Fibroblast of skin of scalp (primary cell): ENCODE data around the gene TEX28. TPM values are rescaled to one million over a fixed set of nuclear protein-coding genes. Genes with fewer than 3 reads are reported as not detected.
"Not testable (repeated sequence)": the region's sequence is repeated elsewhere in the genome, so short reads cannot be mapped to it uniquely, and the experiment has no call there.

Source experiments
- DNase-seq: peaks from one replicate; pipeline ENCODE4 v3.0.0-alpha.2; 2013
- polyA plus RNA-seq, 2 experiments: library from polyadenylated mRNA; unstranded; fragments of 120-200 nt; gene quantifications; one replicate each; pipeline ENCODE4 v1.2.1, GENCODE V29; 2013; ENCODE audit not compliant: insufficient read length in 2 of 2

Gene TEX28, protein sequence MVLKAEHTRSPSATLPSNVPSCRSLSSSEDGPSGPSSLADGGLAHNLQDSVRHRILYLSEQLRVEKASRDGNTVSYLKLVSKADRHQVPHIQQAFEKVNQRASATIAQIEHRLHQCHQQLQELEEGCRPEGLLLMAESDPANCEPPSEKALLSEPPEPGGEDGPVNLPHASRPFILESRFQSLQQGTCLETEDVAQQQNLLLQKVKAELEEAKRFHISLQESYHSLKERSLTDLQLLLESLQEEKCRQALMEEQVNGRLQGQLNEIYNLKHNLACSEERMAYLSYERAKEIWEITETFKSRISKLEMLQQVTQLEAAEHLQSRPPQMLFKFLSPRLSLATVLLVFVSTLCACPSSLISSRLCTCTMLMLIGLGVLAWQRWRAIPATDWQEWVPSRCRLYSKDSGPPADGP
- not detected for polyA plus RNA-seq (2013, experiment 1 of 2; ENCODE audit: insufficient read length)
- not detected for polyA plus RNA-seq (2013, experiment 2 of 2; ENCODE audit: insufficient read length)

DNA sequence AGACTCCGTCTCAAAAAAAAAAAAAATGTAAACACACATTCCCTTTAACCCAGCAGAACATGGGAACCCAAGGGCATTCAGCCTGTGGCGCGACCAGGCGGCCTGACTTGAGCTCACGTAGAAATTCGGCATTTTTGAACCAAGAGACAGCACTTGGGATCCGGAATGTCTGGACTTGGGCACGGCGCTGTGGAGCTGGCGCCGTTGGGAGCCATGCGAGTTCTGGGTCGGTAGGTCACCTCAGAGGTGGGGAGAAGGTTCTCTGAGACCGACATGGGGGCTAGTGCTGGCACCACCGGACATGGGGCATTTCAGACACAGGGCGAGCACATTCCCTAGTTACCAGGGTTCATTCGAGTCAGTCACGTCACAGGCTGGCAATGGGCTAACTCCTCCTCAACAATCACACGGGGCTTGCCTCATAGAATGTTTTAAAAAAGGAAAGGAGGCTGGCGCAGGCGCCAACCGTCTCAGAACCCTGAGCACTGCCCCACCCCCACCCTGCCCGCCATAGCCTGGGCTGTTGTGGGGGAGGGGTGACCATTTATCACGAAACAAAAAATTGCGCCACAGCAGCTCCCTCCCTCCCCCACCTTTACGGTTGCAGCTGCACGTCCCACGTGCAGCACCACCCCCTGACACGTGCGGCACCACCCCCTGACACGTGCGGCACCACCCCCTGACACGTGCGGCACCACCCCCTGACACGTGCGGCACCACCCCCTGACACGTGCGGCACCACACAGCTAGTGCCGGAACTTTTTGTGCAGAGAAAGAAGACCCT, at the start of gene TEX28:
Gene TEX28 (minus strand): TSS at position 334 of the 784 bp plus-strand sequence. CDS start 3,007 bp downstream, outside the sequence.
- no peak for DNase-seq

DNA sequence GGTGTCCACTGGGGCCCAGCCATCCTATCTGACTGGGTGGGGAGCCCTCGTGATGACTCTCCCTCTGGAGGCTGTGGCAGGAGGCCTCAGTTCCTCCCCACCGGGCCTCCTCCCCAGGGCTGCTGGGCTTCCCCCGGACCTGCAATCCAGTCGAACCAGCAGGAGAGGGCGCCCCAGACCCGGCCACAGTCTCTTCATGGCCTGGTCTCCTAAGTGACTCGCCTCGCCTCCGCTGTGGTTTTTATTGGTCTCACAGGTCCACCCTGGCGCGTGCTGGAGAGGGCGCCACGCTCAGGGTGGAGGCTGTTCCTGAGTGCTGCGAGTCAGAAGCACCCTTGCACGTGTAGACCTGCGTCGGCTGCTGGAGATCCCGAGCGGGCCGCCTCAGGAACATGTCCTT, 48.7 kb upstream of the TEX28 start:
- DNase-seq = not testable (repeated sequence)

DNA sequence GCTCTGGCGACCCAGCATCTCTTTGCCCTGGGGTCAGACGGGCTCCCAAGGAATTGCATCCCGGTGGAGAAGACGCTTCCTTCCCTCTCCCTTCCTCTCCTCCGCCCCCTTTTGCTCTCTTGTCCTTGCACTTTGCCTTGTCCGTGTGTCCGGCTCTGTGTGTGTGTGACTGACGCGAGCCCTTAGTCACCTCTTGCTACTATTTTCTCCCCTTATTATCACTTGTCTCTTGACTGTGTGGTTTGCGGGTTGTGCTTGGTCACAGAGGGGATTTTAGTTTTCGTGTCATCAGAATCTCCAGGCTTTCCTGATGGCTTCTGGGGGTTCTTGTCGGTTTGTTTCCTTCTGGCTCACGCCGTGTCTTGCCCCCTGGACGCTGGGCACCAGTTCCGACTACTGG, 48.1 kb upstream of the TEX28 start:
- DNase-seq = not testable (repeated sequence)

DNA sequence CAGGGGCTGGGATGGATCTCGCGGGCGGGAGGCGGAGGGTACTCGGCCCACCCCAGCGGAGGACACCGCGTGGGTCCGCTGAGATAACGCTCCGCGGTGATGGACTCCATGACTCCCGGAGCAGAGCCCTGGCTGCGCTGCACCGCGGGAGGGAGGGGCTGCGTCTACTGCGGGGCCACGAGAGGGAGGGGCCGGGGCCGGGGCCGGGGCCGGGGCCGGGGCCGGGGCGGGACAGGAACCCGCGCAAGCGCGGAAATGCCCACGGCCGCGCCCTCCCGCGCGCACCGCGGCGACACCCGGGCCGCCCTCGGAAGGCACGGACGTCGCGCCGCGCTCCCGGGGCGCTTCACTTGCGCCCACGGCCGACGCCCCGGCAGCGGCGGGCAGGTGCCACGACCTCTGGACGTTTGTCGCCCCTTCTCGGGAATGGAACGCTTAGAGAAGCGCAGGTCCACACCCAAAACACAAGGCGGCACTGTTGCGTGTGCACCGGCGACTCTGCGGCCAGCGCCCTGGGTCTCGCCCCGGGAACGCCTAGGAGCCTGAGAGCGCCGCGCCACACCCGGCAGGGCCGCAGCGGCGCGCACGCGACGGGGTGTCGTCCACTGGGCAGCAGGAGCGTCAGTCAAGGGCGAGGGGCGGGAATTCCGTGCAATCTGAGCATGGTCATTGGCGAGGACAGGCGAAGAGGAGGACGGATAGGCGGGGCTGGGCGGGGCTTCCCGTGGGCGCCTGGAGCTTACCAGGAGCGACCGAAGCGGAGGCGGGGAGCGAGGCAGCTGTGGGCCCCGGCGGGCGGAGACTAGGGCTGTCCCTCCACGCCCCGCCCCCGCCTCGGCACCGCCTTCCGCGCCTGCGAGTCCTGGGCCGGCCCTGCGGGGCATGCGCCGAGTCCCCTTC, 46.7 kb upstream of the TEX28 start:
- DNase-seq = not testable (repeated sequence)

DNA sequence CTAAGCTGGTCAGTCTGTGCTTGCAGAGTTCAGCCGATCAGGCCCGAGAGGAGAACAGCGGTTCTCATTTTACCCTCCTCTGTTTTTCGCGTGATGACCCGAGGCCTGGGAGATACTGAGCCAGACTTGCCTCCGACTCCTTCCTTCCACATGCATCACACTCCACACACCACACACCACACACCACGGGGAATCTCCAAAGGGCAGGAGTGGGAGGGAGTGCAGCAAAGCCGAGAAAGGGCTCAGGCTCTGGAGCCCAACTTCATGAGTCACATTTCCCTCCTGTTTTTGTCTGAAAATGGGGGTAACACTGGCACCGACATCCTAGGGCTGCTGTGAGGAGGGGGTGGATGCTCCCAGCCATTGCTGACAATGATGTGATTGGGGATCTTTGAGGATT, 39.6 kb upstream of the TEX28 start:
- DNase-seq = peak; percentile 13

DNA sequence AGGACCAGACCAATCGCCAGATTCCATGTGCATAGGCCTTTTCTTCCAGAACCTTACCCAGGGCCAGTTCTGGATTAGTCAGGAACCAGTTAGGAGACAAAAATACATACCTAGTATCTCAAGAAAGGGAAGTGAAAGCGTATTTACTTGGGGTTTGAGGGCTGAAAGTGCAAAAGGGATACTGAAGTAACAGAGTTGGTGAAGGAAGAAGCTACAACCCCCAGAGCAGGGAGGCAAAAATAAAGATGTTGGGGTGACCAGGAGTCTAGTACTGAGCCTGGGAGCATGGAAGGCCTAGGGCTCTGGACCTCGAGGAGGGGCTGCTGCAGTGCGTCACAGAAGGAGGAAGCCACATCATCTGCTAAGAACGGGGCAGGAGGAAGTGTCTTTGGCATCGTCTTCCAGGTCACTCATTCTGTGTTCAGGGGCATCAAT, 38.9 kb upstream of the TEX28 start:
- DNase-seq = no peak

DNA sequence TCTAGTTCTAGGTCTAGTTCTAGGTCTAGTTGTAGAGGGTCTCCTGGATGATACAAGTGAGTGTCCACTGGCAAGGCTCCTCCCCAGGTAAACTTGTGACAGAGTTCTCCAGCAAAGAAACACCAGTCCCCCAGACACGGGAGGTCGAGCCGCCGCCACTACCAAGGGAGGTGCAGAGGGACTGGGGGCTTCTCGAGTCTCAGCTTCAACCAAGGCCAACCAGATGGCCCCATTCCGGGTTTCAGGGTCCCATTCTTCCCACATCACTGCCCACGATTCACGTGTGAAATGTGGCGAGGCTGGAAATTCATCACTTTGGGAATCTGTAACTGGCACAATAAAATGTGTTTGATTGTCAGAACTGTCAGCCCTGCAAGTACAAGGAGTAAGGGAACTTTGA, 38.2 kb upstream of the TEX28 start:
- no peak for DNase-seq

DNA sequence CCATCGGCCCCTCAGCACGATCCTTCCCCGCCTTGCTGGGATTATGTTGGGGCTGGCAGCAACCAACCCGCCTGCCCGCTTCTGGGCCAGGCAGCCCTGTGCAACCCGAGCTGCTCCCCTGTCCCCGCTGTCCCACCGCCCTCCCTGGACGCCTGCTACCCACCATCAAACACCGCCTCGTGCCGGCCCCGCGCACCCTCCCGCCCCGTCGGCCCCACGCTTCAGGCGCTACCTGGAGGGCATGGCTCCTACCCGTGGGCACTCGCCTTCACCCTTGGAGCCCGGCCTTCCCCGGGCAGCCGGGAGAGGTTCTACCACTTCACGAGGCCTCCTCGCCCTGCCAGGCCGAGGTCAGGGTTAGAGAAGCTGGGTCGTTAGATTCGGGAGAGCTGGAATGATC, 37.6 kb upstream of the TEX28 start:
- DNase-seq = no peak

DNA sequence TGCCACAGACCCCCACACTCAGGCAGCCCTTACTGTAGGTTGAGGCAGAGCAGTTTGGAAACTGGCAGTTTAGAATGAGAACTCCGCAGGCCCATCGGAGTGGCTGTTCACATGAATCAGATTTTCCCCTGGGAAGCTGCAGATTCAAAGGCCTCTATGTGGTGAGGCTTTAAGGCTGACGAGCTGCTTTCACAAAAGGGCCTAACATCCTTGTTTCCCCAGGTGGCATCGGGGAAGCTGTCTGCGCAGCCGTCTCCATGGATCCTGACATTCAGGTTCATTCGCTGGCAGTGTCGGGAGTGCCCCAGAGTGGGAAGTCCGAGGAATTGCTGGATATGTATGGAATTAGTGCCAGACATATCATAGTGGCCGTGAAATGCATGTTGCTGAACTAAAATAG, 34.4 kb upstream of the TEX28 start:
- DNase-seq = peak; percentile 5

DNA sequence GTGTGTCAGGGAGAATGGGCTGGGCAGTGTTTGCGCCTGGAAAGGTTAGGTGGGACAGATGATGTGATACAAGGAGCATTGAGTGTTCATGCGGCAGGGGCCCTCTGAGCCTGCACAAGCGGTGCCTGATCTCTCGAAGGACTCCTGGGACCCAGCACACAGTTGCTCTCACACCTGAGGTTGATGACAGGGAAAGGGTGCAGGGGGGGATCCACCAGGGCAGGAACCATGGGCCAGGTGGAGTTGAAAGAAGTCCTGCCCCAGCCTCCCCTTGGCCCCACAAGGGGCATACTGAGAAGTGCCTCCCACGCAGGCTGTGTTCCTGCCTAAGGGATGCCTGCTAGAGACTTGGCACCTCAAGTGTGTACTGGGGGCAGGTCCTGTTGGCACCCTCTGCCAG, 33.7 kb upstream of the TEX28 start:
- DNase-seq = no peak

DNA sequence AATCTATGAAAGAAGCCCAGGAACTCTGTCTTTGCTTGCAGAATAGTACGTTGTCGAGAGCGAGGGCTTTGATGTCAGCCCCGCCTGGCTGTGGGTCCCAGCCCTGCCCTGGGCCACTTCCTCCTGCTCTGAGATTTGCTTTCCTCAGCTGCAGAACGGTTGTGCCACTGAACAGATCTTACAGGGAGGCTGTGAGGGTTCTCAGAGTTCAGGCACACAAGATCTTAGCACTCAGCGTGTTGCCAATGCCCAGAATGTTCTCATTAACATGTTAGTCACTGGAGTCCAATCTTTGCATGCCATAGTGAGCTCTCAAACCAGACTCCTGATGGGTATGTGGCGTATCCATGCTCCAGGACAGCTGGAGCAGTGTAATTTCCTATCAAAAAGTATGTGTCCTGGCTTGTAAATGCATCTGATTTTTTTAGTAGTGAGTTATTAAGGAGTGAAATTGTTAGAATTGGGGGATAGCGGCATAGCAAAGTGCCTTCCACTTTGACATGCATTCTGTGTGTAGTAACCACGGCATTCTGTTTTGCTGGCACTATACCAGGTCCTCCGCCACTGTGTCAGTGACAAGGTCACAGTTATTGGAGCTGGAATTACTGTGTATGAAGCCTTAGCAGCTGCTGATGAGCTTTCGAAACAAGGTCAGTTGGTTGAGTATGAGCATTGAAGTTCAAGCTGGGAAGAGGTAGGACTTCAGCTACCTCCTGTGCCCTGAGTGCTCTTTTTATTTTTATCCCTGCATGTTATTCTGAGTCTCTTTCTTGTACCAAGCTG, 32.3 kb upstream of the TEX28 start:
- DNase-seq = peak; percentile 68

DNA sequence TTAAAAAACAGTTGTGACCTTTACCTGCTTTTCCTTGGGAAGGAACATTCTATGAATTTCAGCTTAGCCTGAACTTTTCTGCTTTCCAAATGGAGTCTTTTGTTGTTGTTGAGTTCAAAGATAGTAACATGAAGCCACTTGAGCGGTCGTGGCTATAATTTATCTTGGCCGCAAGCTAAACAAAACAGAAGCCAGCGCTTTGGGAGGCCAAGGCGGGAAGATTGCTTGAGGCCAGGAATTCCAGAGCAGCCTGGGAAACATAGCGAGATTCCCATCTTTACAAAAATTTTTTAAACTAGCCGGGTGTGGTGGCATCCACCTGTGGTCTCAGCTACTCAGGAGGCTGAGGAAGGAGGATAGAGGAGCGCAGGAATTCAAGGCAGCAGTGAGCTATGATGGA, 30.6 kb upstream of the TEX28 start:
- peak; percentile 36 for DNase-seq

DNA sequence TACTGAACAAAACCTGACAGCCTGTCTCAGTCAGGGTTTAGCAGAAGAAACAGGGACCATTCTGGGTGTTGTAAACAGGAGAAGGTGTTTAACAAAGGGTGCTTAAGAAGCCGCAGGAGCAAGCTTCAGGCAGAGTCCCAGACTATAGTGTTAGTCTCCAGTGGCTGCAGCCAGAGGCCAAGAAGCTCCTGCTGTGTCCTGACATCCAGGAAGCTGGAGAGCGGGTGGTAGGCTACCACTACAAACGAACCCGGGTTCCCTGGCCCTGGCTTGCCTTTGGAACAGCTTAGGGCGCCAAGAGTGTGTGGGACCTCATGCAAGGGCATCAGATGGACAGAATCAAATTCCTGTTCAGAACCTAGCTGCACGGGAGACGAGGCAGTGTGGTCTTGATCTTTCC, 28.6 kb upstream of the TEX28 start:
- DNase-seq = no peak

DNA sequence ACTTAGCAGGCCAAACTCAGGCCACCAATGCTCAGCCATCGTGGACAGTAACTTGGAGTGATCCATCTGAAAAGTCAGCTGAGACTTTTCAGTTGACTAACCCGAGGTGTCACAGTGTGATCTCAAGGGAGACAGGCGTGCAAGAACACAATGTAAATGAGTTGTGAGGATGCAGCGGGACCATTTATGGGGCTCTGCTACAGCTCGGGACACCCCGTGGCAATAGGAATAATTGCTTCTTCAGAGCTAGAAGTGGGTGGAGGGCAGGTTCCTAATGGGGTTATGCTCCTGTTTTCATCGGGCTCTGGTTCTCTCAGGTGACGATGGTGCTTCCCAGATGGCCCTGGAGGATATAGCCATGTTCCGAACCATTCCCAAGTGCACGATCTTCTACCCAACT, 28.0 kb upstream of the TEX28 start:
- no peak for DNase-seq

DNA sequence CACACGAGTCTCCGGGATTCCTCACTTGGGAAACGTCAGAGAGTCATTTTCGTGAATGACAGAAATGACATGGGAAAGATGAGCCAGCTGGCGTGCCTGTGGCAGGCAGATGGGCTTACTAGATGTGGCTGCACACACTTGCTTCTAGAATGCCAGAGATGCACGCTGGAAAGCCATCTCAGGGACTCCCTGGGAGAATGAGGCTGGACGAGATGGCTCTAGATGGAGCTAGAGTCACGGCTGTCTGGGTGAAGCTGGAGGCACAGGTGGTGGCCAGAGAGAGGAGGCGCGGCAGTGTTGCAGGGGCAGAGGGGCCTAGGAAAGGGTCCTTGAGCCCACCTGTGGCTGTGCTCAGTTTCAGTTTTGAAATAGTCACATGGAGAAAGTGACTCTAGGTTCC, 26.7 kb upstream of the TEX28 start:
- peak; percentile 28 for DNase-seq

DNA sequence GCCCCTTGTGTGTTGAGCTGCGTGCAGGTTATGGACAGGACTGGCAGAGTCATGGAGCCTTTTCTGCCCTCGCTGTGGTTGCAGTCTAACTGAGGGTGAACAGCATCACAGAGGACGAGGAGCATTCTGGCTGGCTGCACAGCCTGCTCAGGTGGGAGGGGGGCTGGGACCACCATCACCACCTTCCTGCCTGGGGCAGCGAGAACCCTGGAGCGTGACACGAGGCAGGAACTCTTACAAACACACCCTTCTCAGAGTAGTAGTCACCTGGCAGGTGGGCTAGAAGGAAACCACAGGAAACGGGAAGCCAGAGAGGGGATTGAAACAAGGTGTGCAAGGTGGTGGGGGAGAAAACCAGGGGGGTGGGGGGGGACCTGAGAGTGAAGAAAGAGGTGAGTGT, 26.2 kb upstream of the TEX28 start:
- DNase-seq = no peak

DNA sequence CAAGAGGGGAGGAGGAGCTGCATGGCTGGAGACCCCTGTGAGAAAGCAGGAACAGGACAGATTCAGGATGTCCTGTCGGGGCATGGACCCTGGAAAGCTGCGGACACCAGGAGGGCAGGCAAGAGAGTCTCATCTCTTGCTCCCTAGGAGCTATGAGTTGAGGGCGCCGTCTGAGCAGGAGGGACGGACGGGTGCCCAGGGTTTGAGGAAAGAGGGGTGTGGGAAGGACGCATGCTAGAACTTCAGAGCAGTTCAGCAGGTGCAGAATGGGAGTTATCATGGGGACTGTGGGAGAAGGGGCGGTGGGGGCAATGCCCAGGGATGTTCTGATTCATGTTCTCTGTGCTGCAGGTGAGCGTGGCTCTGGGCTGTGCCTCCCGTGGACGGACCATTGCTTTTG, 25.5 kb upstream of the TEX28 start:
- DNase-seq = no peak

DNA sequence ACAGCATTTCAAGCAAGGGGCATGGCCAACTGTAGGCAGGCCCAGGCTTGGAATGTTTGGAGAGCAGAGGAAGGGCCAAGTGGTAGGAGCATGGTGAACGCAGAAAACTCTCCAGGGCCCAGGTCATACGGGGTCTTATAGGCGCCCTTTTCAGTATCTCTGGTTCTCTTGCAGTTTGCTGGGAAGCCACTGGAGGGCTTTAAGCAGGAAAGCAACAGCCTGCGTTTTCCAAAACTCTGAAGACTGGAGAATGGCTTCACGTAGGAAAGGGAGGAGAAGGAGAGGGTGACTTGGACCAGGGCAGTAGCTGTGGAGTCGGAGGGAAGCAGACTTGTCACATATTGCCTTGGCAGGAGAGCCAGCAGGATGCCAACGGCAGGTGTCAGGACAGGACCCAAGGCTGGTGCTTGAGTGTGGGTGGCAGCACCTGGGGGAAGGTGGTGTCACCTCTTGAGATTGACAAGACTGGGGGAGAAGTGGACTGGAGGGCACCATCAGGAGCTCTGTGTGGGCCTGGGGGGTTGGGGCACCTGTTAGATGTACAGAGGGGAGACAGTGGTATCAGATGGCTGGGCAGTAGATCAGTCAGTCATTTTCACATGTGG, 22.6 kb upstream of the TEX28 start:
- peak; percentile 32 for DNase-seq

DNA sequence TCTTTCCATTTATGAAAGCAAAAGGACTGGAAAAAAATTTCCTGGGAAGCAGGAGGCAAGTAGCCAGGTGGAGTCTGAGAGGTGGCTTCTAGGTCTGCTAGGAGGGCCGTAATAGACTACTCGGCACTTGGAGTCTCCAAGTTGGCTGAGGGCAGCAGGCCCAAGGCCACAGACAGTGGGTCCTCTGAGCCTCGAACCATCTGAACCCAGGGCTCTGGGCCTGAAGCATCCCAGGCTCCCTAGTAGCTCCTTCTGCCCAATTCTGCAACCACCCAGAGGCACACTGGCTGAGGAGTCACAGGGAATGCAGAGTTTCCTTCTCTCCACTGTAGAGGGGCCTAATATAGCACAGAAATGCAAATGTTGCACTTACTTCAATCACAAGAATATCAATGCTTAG, 20.5 kb upstream of the TEX28 start:
- no peak for DNase-seq

DNA sequence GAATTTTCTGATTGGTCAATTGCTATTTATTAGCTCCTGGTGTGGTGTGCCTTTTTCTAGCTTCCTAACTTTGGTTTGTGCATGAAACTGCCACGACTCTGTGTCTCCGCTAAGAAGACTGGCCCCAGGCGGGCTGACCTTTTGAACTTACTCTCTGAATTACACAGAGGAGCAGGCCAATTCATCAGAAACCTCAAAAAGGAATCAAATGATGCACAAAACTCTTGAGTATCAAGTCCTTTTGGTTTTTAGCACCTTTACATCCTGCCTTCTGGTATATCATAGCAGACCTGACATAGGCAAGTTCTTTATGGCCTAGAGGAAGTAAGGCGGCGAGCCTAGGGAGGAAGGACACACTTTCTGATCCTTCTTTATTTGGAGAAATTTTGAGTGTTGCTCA, 18.2 kb upstream of the TEX28 start:
- DNase-seq = no peak

DNA sequence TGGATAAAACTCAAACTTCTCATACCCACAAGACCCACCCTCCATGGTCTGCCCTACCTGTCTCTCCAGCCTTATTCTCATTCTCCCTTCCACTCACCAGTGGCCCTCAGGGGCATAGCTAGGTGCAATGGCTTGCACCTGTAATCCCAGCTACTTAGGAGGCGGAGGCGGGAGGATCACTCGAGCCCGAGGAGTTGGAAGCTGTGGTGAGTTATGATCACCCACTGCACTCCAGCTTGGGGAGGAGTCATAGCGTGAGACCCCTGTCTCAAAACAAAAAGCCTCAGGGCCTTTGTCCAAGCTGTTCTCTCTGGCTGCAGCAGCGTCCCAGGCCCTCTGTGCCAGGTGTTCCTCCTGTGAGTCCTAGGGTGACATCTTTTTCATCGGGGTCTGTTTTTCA, 17.2 kb upstream of the TEX28 start:
- DNase-seq = no peak
